HG02852 (cell line): ENCODE measurements around the gene WDR72.

Experiments used
- ATAC-seq: cut with Tn5 transposase; IDR thresholded peaks from one replicate; pipeline ENCODE4 v1.9.1; 2021; ENCODE audit warnings: mild to moderate bottlenecking, moderate library complexity; ENCODE audit not compliant: unreplicated experiment

WDR72 gene

GRCh38 chr15:53611145-53611920 is 148.1 kb downstream of the WDR72 start:
- ATAC-seq = no peak

- no peak for ATAC-seq
Measured at GRCh38 chr15:53591041-53591440, 168.4 kb downstream of the WDR72 start.

- no peak for ATAC-seq
Measured at GRCh38 chr15:53590380-53590779, 169.1 kb downstream of the WDR72 start.

- ATAC-seq = no peak
Measured at GRCh38 chr15:53589520-53590057, 169.9 kb downstream of the WDR72 start.

GRCh38 chr15:53588773-53589172 is 170.7 kb downstream of the WDR72 start:
- ATAC-seq = no peak

GRCh38 chr15:53586799-53587198 is 172.7 kb downstream of the WDR72 start:
- peak; percentile 66 for ATAC-seq

GRCh38 chr15:53581513-53581912 is 177.9 kb downstream of the WDR72 start:
- ATAC-seq = no peak

- no peak for ATAC-seq
Measured at GRCh38 chr15:53580366-53580765, 179.1 kb downstream of the WDR72 start.

- no peak for ATAC-seq
Measured at GRCh38 chr15:53576841-53577240, 182.6 kb downstream of the WDR72 start.

GRCh38 chr15:53573091-53573490 is 186.4 kb downstream of the WDR72 start:
- ATAC-seq = no peak

- ATAC-seq = no peak
Measured at GRCh38 chr15:53569751-53570480, 189.5 kb downstream of the WDR72 start.

- no peak for ATAC-seq
Measured at GRCh38 chr15:53566912-53567311, 192.6 kb downstream of the WDR72 start.

GRCh38 chr15:53565721-53566120 is 193.7 kb downstream of the WDR72 start:
- ATAC-seq = no peak

- ATAC-seq = no peak
Measured at GRCh38 chr15:53564647-53565046, 194.8 kb downstream of the WDR72 start.

- no peak for ATAC-seq
Measured at GRCh38 chr15:53563627-53564026, 195.8 kb downstream of the WDR72 start.

GRCh38 chr15:53559364-53560277 is 199.8 kb downstream of the WDR72 start:
- no peak for ATAC-seq

GRCh38 chr15:53558384-53558783 is 201.1 kb downstream of the WDR72 start:
- ATAC-seq = no peak

GRCh38 chr15:53555226-53555625 is 204.2 kb downstream of the WDR72 start:
- no peak for ATAC-seq

GRCh38 chr15:53549697-53550305 is 209.7 kb downstream of the WDR72 start:
- no peak for ATAC-seq

GRCh38 chr15:53548236-53548635 is 211.2 kb downstream of the WDR72 start:
- no peak for ATAC-seq
